SW 1271 (cell line): ENCODE results near the gene IGF1.
A peak's percentile ranks its signal among the peaks of the same experiment; 100 is the strongest.

Experiments used
- DNase-seq, 2 experiments: peaks; one replicate each; lab custom pipeline; 2025; lab: John Stamatoyannopoulos, UW

The IGF1 gene

GRCh38 chr12:102497743-102498142 is 17.4 kb upstream of the IGF1 start:
- no peak for DNase-seq

GRCh38 chr12:102496591-102496990 is 16.2 kb upstream of the IGF1 start:
- no peak for DNase-seq

GRCh38 chr12:102487226-102487625 is 6.9 kb upstream of the IGF1 start:
- no peak for DNase-seq

- DNase-seq, result no peak
These were observed 5.8 kb upstream of the IGF1 start for GRCh38 chr12:102486153-102486552.

GRCh38 chr12:102484428-102484958 is 4.1 kb upstream of the IGF1 start:
- DNase-seq, result peak in 1 of 2 experiments; percentile 39

GRCh38 chr12:102484017-102484416 is 3.7 kb upstream of the IGF1 start:
- no peak for DNase-seq

GRCh38 chr12:102483466-102483865 is 3.1 kb upstream of the IGF1 start:
- DNase-seq, result no peak

GRCh38 chr12:102481705-102482425 is 1.5 kb upstream of the IGF1 start:
- DNase-seq, result no peak

GRCh38 chr12:102479939-102480338 is 424 bp downstream of the IGF1 start:
- DNase-seq, result no peak

GRCh38 chr12:102479099-102479885 is 1.1 kb downstream of the IGF1 start:
- no peak for DNase-seq

GRCh38 chr12:102478405-102479098 is 1.8 kb downstream of the IGF1 start:
- no peak for DNase-seq

GRCh38 chr12:102475355-102475754 is 5.0 kb downstream of the IGF1 start:
- no peak for DNase-seq

- DNase-seq, result no peak
These were observed 5.8 kb downstream of the IGF1 start for GRCh38 chr12:102474438-102475064.

GRCh38 chr12:102472496-102472895 is 7.9 kb downstream of the IGF1 start:
- DNase-seq, result no peak

GRCh38 chr12:102471556-102471955 is 8.8 kb downstream of the IGF1 start:
- DNase-seq, result no peak

- no peak for DNase-seq
These were observed 9.4 kb downstream of the IGF1 start for GRCh38 chr12:102470945-102471344.

GRCh38 chr12:102468261-102468915 is 12.0 kb downstream of the IGF1 start:
- no peak for DNase-seq

- no peak for DNase-seq
These were observed 14.4 kb downstream of the IGF1 start for GRCh38 chr12:102465762-102466560.

- DNase-seq, result no peak
These were observed 16.6 kb downstream of the IGF1 start for GRCh38 chr12:102463659-102464249.

- DNase-seq, result no peak
These were observed 17.4 kb downstream of the IGF1 start for GRCh38 chr12:102462795-102463465.
